ENCODE results near the gene CDR2L.
"Not testable (repeated sequence)": the region's sequence is repeated elsewhere in the genome, so short reads cannot be mapped to it uniquely, and the experiment has no call there.

The CDR2L gene

DNA sequence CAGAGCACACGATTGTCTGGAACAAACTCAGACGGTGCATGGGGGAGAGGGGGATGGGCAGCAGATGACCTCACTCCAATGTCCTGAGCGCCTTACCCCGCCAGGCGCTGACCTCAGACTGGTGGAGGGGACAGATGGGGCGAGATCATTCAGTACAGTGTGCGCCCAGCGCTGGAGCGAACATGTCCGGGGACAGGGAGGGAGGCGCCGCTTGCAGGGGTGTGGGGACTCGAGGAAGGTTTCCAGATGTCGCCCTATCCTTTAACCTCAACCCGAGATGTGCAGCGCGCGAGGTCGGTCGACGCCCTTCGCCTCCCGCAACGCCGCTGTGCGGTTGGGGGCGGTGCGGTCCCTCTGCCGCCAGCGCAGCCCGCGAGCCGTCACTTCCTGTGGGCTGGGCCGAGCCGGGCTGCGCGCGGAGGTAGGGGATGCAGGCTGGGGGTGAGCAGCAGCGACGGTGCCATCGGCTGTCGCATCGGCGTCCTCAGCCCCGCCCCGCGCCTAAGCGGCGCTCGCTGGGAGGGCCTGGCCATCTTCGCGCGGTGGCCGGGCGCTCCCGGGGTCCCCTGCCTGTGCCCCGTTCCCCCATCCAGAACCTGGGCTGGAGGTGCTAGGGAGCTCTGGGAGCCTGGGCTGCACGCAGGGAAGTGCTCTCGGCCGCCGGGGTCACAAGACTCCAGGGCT is 5.3 kb upstream of the CDR2L start:
- peak; percentile 85 for DNase-seq (ENCODE audit: low spot score)

DNA sequence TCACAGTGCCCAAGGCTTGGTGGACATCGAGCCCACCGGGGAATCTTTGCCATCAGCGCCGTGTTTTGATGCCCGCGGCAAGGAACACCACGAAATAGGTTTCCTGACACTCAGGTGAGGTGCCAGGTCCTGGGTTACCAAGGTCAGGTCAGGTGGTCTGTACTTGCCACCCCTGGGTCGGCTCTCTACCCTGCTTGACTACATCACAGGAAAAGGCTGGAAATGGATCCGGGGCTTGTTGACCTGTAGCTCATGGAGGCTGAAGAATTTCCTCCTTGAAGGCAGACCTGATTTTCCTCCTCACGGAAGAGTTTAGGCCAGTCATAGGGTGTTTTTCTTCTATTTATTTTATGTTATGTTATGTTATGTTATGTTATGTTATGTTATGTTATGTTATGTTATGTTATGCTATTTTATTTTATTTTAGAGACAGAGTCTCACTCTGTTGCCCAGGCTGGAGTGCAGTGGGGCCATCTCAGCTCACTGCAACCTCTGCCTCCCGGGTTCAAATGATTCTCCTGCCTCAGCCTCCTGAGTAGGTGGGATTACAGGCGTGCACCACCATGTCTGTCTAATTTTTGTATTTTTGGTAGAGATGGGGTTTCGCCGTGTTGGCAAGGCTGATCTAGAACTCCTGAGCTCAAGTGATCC is 4.6 kb upstream of the CDR2L start:
- DNase-seq (ENCODE audit: low spot score) = not testable (repeated sequence)

DNA sequence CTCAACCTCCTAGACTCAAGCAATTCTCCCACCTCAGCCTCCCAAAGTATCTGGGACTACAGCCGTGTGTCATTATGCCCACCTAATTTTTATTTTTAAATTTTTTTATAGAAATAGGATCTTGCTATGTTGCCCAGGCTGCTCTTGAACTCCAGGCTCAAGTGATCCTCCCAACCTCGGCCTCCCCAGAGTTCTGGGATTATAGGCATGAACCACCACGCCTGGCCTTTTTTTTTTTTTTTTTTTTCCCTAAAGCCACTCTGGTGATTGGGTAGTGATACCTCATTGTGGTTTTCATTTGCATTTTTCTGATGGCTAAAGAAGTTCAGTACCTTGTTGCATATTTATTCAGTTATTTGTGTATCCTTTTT is 1.2 kb upstream of the CDR2L start:
- DNase-seq (ENCODE audit: low spot score) = no peak

DNA sequence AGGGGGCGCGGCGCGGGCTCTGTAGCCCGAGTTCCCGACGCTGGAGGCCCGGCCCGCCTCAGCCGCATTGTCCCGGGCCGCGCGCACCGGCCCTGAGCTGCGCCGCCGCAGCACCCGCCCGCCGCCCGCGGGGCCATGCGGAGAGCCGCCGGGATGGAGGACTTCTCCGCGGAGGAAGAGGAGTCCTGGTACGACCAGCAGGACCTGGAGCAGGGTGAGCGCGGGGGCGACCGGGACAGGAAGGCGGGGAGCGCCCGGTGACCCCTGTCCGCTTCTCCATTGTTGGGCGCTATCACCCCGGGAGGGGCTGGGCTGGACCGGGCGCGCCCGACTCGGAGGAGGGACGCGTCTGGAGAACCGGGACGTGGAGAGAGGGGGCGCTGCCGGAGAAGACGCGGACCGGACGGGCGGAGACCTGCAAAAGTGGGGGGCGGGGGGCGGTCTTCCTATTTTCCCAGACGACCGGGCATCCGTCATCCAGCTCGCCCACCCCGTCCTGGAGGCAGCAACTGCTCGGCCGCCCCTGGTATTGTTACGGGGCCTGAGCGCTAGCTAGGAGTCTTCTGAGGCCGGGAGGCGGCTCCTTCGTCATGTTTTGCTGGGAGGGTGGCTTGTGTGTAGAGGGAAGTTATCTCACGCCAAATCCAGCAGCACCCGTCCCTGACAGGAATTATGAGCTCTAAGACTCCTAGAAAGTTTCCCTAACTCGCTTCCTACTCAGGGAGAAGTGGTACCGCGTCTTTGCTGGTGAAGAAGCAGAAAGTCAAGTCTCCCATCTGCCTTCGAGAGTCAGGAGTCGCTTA is 678 bp downstream of the CDR2L start:
- peak; percentile 92 for DNase-seq (ENCODE audit: low spot score)

DNA sequence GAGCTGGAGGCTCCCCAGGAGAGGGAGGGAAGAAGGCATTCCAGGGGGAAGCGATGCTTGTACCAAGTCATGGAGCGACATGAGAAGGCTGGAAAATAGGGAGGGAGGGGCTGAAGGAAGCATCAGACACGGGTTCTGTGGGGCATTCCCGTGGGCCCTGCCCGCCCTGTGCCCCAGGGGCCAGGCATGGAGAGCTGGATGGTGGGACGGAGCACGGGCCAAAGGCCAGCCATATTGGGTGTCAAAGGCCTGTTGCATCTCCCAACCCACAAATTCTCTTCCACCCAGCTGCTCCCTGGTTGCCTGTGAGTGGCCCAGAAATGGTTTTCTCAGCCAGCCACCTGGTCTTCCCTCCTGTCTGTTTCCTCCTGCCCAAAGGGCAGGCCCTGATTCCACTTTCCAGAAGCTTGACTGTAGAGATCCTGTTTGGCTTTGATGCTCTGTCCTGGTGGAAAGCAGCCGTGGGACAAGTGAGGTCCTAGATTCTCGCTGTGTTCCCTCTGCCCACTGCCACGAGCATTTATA is 3.2 kb downstream of the CDR2L start:
- DNase-seq (ENCODE audit: low spot score) = no peak

DNA sequence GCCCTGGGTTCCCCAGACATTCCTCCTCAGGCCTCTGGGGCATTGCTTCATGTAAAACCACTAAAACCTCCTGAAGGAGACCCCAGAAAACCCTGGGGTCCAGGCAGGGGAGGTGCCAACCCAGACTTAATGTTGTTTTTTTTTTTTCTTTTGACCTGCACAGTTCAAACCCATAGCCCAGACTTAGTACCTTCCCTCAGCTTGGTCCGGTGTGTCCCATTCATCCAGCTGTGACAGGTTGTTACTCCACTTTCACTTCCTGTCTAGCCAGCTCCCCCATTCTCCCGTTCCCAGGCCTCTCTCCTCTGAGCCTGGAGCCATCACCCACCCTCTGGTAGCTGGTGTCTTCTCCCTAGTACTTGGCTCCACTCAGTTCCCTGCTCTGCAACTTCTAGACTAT is 4.8 kb downstream of the CDR2L start:
- DNase-seq (ENCODE audit: low spot score) = no peak

DNA sequence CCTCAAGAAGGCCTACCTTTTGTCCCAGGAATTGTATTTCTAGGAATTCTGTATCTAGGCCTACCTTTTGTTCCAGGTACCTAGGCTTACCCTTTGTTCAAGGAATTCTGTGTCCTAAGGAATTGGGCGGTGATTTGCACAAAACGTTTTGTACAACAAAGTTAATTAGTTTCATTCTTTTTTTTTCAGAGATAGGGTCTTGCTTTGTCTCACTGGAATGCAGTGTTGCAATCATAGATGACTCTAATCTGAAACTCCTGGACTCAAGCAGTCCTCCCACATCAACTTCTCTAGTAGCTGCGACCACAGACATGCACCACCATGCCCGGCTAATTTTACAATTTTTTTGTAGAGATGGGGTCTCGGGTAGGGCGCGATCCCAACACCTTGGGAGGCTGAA is 7.0 kb downstream of the CDR2L start:
- DNase-seq (ENCODE audit: low spot score) = no peak

DNA sequence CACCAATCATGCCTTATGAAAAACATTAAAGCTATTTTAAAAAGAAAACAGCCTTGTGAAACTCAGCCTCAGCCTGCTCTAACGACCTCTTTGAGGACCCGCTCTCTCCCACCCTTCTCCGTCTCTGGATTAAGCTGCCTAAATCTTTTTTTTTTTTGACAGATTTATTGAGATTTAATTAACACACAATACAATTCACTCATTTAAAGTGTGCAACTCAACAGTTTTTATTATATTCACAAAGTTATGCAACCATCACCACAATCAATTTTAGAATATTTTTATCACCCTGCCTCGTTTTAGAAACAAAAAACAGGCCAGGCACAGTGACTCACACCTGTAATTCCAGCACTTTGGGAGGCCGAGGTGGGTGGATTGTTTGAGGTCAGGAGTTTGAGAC is 8.4 kb downstream of the CDR2L start:
- DNase-seq (ENCODE audit: low spot score) = no peak

DNA sequence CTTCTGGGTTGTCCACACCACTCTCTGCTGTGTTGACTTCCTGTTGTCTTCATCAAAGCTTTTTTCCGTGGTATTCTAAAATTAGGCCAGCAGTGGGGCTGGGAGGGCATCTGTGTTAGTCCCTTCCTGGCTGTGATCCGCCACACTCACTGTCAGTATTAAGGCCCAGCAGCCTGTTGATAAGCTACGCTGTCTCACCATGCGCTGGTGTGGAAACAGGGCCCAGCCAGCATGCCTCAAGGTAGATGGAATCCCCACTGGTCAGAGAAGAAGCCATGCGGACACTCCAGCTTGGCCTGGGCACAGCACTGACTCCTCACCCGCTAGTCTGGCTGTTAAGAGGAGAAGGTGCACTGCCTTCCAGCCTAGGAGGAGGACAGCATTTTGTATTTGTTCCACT is 11.4 kb downstream of the CDR2L start:
- DNase-seq (ENCODE audit: low spot score) = no peak

DNA sequence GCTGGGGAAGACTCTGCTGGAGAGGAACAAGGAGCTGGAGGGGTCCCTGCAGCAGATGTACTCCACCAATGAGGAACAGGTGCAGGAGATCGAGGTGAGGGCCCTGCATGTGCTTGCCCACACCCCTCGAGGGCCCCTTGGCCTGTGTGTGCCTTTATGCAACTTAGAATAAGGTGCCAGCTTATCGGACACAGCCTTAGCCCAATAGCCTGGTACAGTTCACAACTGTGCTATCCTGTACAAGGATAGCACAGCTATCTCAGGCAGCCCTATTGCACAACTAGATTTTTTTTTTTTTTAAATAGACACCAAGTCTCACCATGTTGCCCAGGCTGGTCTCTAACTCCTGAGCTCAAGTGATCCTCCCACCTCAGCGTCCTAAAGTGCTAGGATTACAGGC is 12.1 kb downstream of the CDR2L start:
- DNase-seq (ENCODE audit: low spot score) = no peak

DNA sequence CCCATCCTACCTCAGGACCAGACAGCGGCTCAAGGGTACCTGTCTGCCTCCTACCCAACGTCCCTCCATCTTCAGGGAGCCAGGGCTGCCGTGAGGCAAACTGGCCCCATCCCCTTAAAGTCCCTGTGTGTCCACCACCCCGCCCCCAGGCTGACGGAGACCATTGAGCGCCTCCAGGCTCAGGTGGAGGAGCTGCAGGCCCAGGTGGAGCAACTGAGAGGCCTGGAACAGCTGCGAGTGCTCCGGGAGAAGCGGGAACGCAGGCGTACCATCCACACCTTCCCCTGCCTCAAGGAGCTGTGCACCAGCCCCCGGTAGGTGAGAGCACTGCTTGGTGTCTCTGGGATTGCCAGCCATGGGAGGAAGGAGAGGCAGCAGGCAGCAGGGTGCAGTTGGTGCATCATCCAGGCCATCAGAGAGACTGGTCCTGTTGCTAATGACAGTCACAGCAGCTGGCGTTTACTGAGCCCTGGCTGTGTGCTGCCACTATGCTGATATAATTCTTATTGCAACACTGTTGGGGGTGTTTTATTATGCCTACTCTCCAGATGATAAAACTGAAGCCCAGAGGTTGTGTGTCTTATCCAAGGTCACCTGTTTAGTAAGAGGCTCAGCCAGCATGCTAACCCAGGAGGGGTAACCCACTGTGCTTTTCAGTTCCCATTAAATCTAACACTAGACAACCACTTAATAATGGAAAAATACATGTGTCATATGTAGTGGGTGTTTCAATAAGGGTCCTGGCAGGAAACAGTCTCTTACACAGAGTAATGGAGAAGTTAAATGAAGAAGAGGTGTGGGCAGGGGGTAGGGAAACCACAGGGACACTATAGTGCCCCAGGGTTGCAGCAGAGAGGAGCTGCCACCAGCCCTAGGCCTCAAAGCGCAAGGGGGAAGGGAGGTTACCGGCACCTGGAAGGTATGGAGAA is 14.7 kb downstream of the CDR2L start:
- no peak for DNase-seq (ENCODE audit: low spot score)

DNA sequence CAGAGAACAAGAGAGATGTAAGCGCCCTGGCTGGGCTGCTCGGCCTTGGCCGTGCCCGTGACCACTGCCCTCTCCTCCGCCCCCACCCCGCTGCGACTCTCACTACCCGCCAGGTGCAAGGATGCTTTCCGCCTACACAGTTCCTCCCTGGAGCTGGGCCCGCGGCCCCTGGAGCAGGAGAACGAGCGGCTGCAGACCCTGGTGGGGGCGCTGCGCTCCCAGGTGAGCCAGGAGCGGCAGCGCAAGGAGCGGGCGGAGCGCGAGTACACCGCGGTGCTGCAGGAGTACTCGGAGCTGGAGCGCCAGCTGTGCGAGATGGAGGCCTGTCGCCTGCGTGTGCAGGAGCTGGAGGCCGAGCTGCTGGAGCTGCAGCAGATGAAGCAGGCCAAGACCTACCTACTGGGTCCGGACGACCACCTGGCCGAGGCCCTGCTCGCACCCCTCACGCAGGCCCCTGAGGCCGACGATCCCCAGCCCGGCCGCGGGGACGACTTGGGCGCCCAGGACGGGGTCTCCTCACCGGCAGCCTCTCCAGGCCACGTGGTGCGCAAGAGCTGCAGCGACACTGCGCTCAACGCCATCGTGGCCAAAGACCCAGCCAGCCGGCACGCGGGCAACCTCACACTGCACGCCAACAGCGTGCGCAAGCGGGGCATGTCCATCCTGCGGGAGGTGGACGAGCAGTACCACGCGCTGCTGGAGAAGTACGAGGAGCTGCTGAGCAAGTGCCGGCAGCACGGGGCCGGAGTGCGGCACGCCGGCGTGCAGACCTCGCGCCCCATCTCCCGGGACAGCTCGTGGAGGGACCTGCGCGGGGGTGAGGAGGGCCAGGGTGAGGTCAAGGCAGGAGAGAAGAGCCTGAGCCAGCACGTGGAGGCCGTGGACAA is 15.9 kb downstream of the CDR2L start:
- DNase-seq (ENCODE audit: low spot score) = no peak

DNA sequence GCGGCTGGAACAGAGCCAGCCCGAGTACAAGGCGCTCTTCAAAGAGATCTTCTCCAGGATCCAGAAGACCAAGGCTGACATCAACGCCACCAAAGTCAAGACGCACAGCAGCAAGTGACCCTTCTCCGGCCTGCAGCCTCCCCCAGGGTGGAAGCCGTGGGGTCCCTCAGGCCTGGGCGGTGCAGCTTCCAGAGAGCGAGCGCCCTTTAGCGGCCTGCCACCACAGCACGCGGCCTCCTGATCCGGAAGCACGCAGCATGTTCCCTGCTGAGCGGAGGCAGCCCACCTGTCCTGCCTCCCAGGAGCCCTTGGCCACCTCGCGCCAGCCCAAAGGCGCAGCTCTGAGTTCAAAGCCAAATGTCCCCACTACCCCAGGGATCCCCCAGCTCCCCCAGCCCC is 16.5 kb downstream of the CDR2L start:
- no peak for DNase-seq (ENCODE audit: low spot score)

DNA sequence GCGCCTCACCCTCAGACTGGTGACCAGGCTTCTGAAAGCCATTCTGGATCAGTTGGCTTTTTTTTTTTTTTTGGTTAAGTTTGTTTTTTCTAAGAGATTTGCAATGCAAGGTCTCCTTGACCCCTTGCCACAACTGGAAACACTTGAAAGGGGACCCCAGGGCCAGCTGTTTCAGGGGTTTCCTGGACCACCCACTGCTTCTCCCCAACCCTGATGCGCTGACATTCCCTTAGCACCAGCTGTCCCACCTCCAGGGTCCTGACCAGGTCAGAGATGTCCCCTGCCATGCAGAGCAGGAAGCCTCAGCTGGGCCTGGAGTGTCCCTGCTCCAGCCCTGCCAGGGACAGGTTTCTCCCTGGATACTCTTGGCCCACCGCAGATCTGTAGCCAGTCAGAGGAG is 16.9 kb downstream of the CDR2L start:
- DNase-seq (ENCODE audit: low spot score) = no peak

DNA sequence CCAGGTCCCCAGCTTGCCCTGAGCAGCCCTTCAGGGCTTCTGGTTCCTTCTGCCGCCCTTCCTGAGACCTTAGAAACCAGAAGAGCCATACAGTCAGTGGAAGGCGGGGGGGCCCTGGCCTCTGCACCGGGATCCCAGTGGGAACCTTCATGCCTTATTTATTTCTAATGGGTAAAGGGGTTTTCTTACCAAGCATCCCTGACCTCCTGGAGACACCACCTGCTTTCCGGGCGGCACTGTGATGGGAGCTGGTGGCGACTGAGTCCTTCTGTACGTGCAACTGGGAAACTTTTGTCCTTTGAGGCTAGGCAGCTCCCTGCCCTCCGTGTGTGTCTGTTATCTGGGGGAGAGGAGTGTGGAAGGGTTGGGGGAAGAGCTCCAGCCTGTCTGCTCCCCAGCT is 17.9 kb downstream of the CDR2L start:
- DNase-seq (ENCODE audit: low spot score) = no peak

DNA sequence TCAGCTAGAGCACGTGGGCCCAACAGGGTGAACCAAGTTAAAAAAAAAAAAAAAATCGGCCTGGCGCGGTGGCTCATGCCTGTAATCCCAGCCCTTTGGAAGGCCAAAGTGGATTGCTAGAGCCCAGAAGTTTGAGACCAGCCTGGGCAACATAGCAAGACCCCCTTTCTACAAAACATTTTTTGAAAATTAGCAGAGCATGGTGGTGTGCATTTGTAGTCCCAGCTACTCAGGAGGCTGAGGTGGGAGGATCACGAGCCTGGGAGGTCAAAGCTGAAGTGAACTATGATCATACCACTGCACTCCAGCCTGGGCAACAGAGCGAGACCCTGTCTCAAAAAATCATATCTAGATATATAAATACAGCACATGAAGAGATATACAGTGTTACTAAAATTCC is 18.7 kb downstream of the CDR2L start:
- not testable (repeated sequence) for DNase-seq (ENCODE audit: low spot score)

DNA sequence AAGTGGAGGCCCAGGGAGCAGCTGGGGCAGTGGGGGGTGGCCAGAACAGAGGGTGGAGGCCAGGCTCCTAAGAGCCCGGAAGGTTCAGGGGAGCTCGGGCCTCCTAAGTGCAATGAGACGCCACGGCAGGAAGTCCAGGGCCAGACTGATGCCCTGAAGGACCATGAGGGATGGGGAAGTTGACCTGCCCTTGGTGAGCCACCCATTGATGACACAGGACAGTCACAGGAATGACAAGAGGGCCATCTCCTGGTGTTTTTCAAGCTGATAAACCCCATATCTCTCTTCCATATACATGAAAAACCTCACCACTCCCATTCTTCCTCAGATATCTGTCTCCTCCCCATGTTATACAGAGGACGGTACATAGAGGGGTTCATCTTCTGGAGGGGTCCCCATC is 19.2 kb downstream of the CDR2L start:
- no peak for DNase-seq (ENCODE audit: low spot score)

DNA sequence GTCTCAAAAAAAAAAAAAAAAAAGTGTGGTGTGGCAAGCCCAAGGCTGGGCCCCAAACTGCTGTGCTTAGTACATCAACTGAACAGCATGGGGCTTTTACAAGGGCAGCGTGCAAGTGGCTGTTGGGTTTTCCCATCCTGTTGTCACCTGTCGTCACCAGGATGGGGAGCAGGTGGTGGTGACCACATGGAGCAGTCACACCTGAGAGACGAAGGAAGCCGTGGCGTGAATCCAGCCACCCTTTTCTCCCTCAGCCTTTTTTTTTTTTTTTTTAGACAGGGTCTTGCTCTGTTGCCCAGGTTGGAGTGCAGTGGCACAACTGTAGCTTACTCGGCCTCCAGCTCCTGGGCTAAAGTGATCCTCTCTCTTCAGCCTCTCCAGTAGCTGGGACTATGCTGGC is 20.9 kb downstream of the CDR2L start:
- DNase-seq (ENCODE audit: low spot score) = no peak

DNA sequence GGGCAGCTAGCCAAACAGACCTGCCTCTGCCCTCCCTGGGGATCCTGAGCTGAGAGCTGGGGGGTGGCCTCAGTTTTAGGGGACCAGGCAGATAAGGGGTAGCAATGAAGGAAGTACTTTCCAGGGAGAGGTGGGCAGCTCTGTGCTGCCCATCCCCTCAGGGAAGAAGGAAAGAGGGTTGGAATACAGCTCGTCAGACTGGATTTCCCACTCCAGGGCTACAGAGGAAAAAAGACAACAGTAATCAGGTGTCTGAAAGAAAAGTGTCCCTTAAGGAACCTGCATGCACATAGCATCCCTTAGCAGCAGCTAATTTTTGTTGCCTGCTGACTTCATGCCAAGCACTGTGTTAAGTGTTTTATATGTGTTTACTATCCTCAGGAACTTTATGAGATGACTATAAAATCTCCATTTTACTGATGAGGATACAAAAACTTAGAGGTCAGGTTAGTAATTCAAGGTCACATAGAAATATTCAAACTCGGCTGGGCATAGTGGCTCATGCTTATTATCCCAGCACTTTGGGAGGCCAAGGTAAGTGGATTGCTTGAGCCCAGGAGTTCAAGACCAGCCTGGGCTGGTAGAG is 21.8 kb downstream of the CDR2L start:
- no peak for DNase-seq (ENCODE audit: low spot score)

DNA sequence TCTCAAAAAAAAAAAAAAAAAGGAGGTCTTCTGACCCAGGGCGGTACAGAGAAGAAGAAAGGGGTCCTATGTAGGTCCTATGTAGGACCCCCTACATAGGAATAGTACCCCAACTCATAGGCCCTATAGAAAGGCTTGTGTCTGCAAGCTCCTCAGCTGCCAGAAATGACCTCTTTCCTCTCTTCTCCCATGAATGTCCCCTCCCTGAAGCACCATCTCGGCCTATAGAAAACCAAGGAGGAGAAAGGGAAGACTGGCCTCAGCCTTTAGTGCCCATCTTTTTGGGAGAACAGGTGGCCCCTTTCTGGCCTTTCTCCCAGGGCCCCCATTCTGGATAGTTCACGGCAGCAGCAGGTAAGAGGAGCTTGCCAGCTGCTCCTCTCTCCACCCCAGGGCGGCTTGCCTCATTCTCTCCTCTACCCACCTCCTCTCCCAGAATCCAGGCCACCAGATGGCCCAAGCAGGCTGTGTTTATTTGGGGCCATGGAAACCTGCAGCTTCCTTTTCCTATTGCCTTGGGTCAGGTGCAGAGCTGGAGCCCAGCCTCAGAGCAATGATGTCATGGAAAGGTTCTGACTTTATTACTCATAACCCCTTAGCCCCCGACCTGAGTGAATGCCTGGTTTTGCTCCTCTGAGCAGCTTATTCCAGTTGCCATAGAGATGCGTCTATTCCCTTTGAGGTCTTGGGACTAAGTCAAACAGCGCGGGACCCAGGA is 23.4 kb downstream of the CDR2L start:
- peak; percentile 76 for DNase-seq (ENCODE audit: low spot score)
